Suppressor macrophage treated with lipopolysaccharide for 1 hour (primary cell): ENCODE data around the gene ZNF184.

Source experiments
- DNase-seq, 3 donors: peaks; one replicate each; pipeline ENCODE4 v3.0.0-alpha.2; 2020 to 2022

The ZNF184 gene

DNA sequence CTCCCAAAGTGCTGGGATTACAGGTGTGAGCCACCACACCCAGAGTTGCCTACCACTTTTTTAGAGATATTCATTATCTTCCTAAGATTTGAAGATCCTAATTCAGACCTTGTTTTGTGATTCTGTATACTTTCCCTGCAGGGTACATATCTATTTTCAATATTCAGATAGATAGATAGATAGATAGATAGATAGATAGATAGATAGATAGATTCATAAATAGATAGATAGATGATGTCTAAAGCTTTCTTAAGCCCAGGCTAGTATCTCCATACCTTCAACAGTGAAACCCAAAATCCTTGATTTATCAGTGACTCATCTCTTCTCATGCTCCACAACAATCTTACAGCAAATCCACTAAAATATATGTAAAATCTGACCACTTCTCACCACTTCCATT lies 53.5 kb downstream of the ZNF184 start:
- DNase-seq, result no peak

GRCh38 chr6:27415898-27416297 lies 57.0 kb downstream of the ZNF184 start:
- no peak for DNase-seq

- DNase-seq, result no peak
Measured at GRCh38 chr6:27414996-27415395, 57.9 kb downstream of the ZNF184 start.

GRCh38 chr6:27414300-27414699 lies 58.6 kb downstream of the ZNF184 start:
- DNase-seq, result no peak

DNA sequence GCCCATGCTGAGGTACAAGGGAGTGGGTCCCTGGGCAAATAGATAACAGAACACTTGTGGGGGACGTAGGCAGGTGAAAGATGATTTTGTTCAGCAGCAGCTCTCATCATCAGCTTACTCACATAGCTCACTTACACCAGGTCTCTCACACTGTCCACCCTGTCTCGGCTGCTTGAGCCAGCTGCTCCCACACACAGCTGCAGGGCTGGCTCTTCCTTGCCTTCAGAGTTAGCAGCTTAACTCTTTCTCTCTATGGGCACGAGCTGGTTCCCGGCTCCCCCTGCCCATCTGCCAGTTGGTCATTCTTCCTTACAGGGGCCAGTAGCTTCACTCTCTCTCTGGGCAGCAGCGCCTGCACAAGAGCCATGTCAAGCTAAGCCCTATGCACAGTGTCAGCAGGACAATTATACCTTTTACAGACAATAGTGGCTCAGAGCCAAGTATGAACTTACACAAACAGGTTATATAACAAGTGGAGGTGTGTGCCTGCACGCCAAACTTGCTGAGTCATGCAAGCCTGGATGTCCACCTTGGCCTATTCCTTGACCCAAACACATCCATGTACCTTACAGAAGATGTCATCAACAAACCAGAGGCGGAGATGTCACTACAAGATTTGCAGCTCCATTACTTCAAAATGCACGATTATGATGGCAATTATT lies 65.6 kb downstream of the ZNF184 start:
- no peak for DNase-seq

GRCh38 chr6:27406085-27406484 lies 66.8 kb downstream of the ZNF184 start:
- DNase-seq, result no peak

GRCh38 chr6:27400877-27401642 lies 71.8 kb downstream of the ZNF184 start:
- no peak for DNase-seq
